GM12892 (cell line): ENCODE data around the gene YY1.

ENCODE experiments used
- POLR2A ChIP-seq: IDR thresholded peaks from 2 replicates; pipeline ENCODE4 v1.6.1; 2011; ENCODE audit warnings: low read depth, low read length, control low read depth
- TAF1 ChIP-seq: IDR thresholded peaks from 2 replicates; pipeline ENCODE4 v1.6.1; 2011; ENCODE audit warnings: low read depth, mild to moderate bottlenecking, control low read depth, low read length, borderline replicate concordance

- TF ChIP-seq TAF1 (no peak), POLR2A (no peak)
These were observed 39.8 kb downstream of the YY1 start for GRCh38 chr14:100278702-100279101.
